Colonic mucosa (tissue), 4 donors: Measurements from ENCODE around the gene GATA2. TPM values are rescaled to one million over a fixed set of nuclear protein-coding genes. Genes with fewer than 3 reads are reported as not detected.

Source experiments
- DNase-seq: peaks from one replicate; pipeline ENCODE4 v3.0.0-alpha.2; 2020
- H3K27ac ChIP-seq: fragments of 200-600 bp; one replicate; pipeline ENCODE4 v1.8.0; 2021
- H3K27me3 ChIP-seq: fragments of 200-600 bp; one replicate; pipeline ENCODE4 v1.8.0; 2021
- H3K36me3 ChIP-seq: fragments of 200-600 bp; one replicate; pipeline ENCODE4 v1.8.0; 2021
- H3K4me1 ChIP-seq: fragments of 200-600 bp; one replicate; pipeline ENCODE4 v1.8.0; 2021; ENCODE audit warnings: mild to moderate bottlenecking
- H3K4me3 ChIP-seq: fragments of 200-600 bp; one replicate; pipeline ENCODE4 v1.8.0; 2021
- H3K9ac ChIP-seq, 2 donors: one replicate each; pipeline ENCODE4 v1.7.0; 2013; ENCODE audit warnings: control low read depth in 2 of 2, low read depth in 2 of 2, low read length in 2 of 2
- H3K9me3 ChIP-seq: fragments of 200-600 bp; one replicate; pipeline ENCODE4 v1.8.0; 2021
- intact Hi-C: fragments of 100-400 bp; cut with DNase I; formaldehyde crosslinking; loops from one replicate; pipeline ENCODE4 v1.14.1; 2022
- total RNA-seq, 2 donors: library from RNA; stranded (reverse); fragmentation: NEBNext Ultra II Directional in 1 of 2; extraction: Animal tissue kit (Norgen Biotek cat#: 25700) in 1 of 2; gene quantifications; one replicate each; pipeline ENCODE4 v1.2.1, GENCODE V29; 2021
- TF ChIP-seq, protein P1 (sequence below): fragments of 200-600 bp; IDR thresholded peaks from one replicate; pipeline ENCODE4 v1.8.0; 2022; ENCODE audit warnings: antibody characterized with exemption, mild to moderate bottlenecking
- donor health status: healthy.
- donor health status: DM: no; HTN: no; CAD: no.
- donor health status: DM: no; HTN: no; CAD: no.

GATA2 gene
- total RNA-seq, 2 donors from 2014 or later = 5.8 to 8.1 TPM

DNA sequence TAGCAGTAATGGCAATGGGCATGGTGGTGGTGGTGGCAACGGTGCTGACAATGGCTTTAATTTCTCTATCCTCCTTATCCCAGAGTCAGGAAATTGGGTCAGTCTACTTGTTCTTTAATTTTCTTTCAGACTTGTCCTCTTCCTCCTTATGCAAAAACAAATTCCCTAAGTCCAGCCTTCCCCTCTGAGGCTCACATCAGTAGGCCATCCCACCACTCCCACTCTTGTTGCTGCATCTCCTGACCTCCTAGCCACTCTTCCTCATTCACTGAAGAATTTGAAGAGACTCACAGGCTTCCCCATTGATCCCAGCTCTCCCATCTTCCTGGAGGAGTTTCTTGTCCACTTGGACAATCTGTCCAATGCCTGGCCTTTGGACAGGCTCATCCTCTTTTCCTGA lies 46.2 kb downstream of the GATA2 start:
- Histone ChIP-seq H3K9me3 (no peaks in the 10 kb centered on the region), H3K27me3 (no peaks in the 10 kb centered on the region), H3K27ac (no peak overlapping the region), H3K4me3 (no peak overlapping the region), H3K36me3 (no peaks in the 10 kb centered on the region), H3K9ac (no peak overlapping the region), H3K4me1 (no peaks in the 10 kb centered on the region)
- intact Hi-C loops = no loop called here
- no peak for DNase-seq
- TF ChIP-seq, protein P1, sequence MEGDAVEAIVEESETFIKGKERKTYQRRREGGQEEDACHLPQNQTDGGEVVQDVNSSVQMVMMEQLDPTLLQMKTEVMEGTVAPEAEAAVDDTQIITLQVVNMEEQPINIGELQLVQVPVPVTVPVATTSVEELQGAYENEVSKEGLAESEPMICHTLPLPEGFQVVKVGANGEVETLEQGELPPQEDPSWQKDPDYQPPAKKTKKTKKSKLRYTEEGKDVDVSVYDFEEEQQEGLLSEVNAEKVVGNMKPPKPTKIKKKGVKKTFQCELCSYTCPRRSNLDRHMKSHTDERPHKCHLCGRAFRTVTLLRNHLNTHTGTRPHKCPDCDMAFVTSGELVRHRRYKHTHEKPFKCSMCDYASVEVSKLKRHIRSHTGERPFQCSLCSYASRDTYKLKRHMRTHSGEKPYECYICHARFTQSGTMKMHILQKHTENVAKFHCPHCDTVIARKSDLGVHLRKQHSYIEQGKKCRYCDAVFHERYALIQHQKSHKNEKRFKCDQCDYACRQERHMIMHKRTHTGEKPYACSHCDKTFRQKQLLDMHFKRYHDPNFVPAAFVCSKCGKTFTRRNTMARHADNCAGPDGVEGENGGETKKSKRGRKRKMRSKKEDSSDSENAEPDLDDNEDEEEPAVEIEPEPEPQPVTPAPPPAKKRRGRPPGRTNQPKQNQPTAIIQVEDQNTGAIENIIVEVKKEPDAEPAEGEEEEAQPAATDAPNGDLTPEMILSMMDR = no peak

DNA sequence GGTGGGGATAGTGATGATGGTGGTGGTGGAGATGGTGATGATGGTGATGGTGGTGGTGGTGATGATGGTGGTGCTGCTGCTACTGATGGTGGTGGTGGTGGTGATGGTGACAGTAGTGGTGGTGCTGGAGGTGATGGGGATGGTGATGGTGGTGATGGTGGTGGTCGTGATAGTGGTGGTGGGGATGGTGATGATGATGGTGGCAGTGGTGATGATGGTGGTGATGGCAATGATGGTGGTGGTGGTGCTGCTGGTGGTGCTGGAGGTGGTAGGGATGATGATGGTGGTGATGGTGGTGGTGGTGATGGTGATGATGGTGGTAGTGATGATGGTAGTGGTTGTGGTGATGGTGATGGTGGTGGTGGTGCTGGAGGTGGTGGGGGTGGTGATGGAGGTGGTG lies 47.6 kb downstream of the GATA2 start:
- Histone ChIP-seq H3K9me3 (no peaks in the 10 kb centered on the region), H3K36me3 (no peaks in the 10 kb centered on the region), H3K4me1 (no peaks in the 10 kb centered on the region), H3K9ac (no peak overlapping the region), H3K4me3 (no peak overlapping the region), H3K27me3 (no peaks in the 10 kb centered on the region), H3K27ac (no peak overlapping the region)
- intact Hi-C loops = no loop called here
- DNase-seq = no peak
- TF ChIP-seq, protein P1 = no peak

DNA sequence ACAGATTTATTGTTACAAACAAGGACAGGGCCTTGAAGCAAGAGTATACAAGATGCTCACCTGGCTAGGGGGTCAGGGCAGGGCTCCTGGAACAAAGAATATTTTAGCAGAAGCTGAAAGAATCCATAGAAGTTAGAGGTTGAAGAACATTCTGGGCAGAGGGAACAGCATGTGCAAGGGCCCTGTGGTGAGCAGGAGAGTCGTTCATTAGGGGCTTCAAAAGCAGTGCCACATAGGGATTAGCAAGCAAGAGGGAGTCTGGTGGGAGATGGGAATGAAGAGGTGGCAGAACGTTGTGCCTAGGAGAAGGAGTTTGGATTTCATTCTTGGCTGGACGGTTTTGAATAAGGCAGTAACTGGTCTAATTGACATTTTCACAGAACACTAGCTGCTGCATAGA lies 49.2 kb downstream of the GATA2 start:
- Histone ChIP-seq H3K4me3 (no peak overlapping the region), H3K27me3 (no peaks in the 10 kb centered on the region), H3K36me3 (no peaks in the 10 kb centered on the region), H3K9ac (no peak overlapping the region), H3K27ac (no peak overlapping the region), H3K4me1 (no peaks in the 10 kb centered on the region), H3K9me3 (no peaks in the 10 kb centered on the region)
- intact Hi-C loops = no loop called here
- DNase-seq = no peak
- TF ChIP-seq, protein P1 = no peak

DNA sequence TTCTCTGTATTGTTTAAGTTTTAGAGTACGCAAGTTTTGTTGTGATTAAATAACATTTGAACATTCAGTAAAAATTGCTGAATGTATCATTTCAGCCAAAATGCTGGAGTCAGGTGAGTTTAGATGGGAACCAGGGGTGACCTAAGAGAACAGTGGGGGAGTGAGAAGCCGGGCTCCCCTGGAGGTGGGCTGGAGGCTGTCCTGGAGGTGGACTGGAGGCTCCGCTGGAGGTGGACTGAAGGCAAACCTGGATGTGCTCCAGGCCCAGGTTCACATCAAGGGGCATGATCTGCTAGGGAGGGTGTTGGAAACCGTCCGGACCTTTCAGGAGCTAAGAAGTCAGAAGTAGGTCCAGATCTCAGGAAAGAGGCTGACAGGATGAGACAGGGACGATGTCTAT lies 50.1 kb downstream of the GATA2 start:
- Histone ChIP-seq H3K4me1 (no peaks in the 10 kb centered on the region), H3K27me3 (peaks cover 4% of the 10 kb centered on the region), H3K9me3 (no peaks in the 10 kb centered on the region), H3K36me3 (no peaks in the 10 kb centered on the region), H3K27ac (no peak overlapping the region), H3K9ac (no peak overlapping the region), H3K4me3 (no peak overlapping the region)
- intact Hi-C loops = no loop called here
- TF ChIP-seq, protein P1 = no peak
- no peak for DNase-seq

DNA sequence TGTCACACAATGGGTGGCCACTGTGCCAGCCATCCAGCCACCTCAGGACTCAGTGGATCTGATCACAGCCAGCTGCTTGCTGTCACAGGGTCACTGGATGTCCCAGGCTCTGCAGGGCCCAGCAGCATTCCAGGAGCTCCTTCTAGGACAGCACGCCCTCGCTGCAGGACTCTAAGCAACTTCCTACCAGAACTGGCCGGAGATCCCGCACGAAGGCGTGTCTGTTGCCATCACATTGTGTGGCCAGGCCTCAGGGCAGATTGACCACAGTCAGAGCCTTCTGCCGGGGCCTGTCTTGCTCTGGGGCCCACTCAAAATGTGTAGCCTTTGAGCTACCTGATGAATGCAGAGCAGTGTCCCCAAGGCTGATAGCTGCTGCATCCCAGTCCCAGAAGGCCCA lies 50.9 kb downstream of the GATA2 start:
- H3K27ac ChIP-seq = no peak overlapping the region
- no peak overlapping the region for H3K9ac ChIP-seq
- TF ChIP-seq, protein P1 = no peak
- no peak overlapping the region for H3K4me3 ChIP-seq
- H3K4me1 ChIP-seq = no peaks in the 10 kb centered on the region
- intact Hi-C loops = no loop called here
- H3K9me3 ChIP-seq = no peaks in the 10 kb centered on the region
- H3K36me3 ChIP-seq = no peaks in the 10 kb centered on the region
- no peak for DNase-seq
- H3K27me3 ChIP-seq = peaks cover 4% of the 10 kb centered on the region

DNA sequence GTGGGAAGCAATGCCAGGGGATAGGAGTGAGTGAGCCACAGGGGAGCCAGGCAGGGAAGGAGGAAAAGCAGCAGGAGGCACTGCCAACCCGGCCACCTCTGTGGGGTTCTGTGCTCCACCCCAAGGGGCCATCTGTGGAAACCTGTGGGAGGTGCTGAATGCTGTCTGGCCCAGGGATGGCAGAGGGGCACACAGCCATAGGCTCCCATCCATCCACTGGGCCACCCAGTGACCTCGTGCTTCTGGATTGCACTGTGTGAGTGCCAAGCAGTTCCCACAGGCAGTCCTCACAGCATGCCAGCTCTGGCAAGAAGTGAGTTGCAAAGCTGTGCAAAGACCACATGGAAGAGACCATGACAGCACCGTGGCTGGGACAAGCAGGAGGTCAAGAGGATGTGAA lies 53.8 kb downstream of the GATA2 start:
- Histone ChIP-seq H3K9me3 (no peaks in the 10 kb centered on the region), H3K27ac (no peak overlapping the region), H3K4me1 (no peaks in the 10 kb centered on the region), H3K9ac (no peak overlapping the region), H3K27me3 (peaks cover 4% of the 10 kb centered on the region), H3K4me3 (no peak overlapping the region), H3K36me3 (no peaks in the 10 kb centered on the region)
- intact Hi-C loops = no loop called here
- TF ChIP-seq, protein P1 = no peak
- DNase-seq = no peak
